ENCODE data around the gene FAM171A1.
"Not testable (repeated sequence)": the region's sequence is repeated elsewhere in the genome, so short reads cannot be mapped to it uniquely, and the experiment has no call there.

The FAM171A1 gene

GRCh38 chr10:15208221-15208620, 162.9 kb downstream of the FAM171A1 start:
- no peak for DNase-seq (ENCODE audit: low read depth)

GRCh38 chr10:15207410-15207809, 163.7 kb downstream of the FAM171A1 start:
- not testable (repeated sequence) for DNase-seq (ENCODE audit: low read depth)

- DNase-seq (ENCODE audit: low read depth) = no peak
Observed at GRCh38 chr10:15202639-15203038, 168.4 kb downstream of the FAM171A1 start.

GRCh38 chr10:15202301-15202621, 168.8 kb downstream of the FAM171A1 start:
- DNase-seq (ENCODE audit: low read depth) = not testable (repeated sequence)

GRCh38 chr10:15201589-15202300, 169.3 kb downstream of the FAM171A1 start:
- DNase-seq (ENCODE audit: low read depth) = no peak

GRCh38 chr10:15200626-15201025, 170.5 kb downstream of the FAM171A1 start:
- DNase-seq (ENCODE audit: low read depth) = no peak

GRCh38 chr10:15197911-15198310, 173.2 kb downstream of the FAM171A1 start:
- DNase-seq (ENCODE audit: low read depth) = no peak

- no peak for DNase-seq (ENCODE audit: low read depth)
Observed at GRCh38 chr10:15197276-15197675, 173.8 kb downstream of the FAM171A1 start.

- DNase-seq (ENCODE audit: low read depth) = no peak
Observed at GRCh38 chr10:15196021-15196834, 174.9 kb downstream of the FAM171A1 start.

GRCh38 chr10:15189133-15189885, 181.8 kb downstream of the FAM171A1 start:
- DNase-seq (ENCODE audit: low read depth) = no peak

GRCh38 chr10:15188603-15189002, 182.5 kb downstream of the FAM171A1 start:
- no peak for DNase-seq (ENCODE audit: low read depth)

- no peak for DNase-seq (ENCODE audit: low read depth)
Observed at GRCh38 chr10:15183689-15184481, 187.2 kb downstream of the FAM171A1 start.

GRCh38 chr10:15182540-15183207, 188.4 kb downstream of the FAM171A1 start:
- no peak for DNase-seq (ENCODE audit: low read depth)

- DNase-seq (ENCODE audit: low read depth) = no peak
Observed at GRCh38 chr10:15181576-15182156, 189.4 kb downstream of the FAM171A1 start.

- DNase-seq (ENCODE audit: low read depth) = no peak
Observed at GRCh38 chr10:15180736-15181135, 190.4 kb downstream of the FAM171A1 start.

- no peak for DNase-seq (ENCODE audit: low read depth)
Observed at GRCh38 chr10:15176269-15176668, 194.8 kb downstream of the FAM171A1 start.

- no peak for DNase-seq (ENCODE audit: low read depth)
Observed at GRCh38 chr10:15175587-15175986, 195.5 kb downstream of the FAM171A1 start.

- DNase-seq (ENCODE audit: low read depth) = no peak
Observed at GRCh38 chr10:15172306-15172840, 198.7 kb downstream of the FAM171A1 start.

GRCh38 chr10:15169555-15170401, 201.3 kb downstream of the FAM171A1 start:
- DNase-seq (ENCODE audit: low read depth) = no peak

All from stimulated activated CD8-positive, alpha-beta memory T cell treated with anti-CD3 and anti-CD28 coated beads, Interleukin-4, amount 100 ng/mL, for 24 hours (primary cell).